H1 (cell line): Measurements from ENCODE around the gene SLC35F1. TPM values are rescaled to one million over a fixed set of nuclear protein-coding genes. Genes with fewer than 3 reads are reported as not detected.
A peak's percentile ranks its signal among the peaks of the same experiment; 100 is the strongest.

Source experiments
- CTCF ChIA-PET: fragments of 300-600 bp; sonication (Branson Sonifier 250); formaldehyde crosslinking; loops from one replicate; lab custom pipeline; 2021; ENCODE audit not compliant: partially characterized antibody; lab: Charles Lee
- POLR2A ChIA-PET: fragments of 300-600 bp; sonication (Branson Sonifier 250); formaldehyde crosslinking; loops from one replicate; lab custom pipeline; 2021; ENCODE audit warnings: inconsistent platforms; ENCODE audit not compliant: partially characterized antibody; lab: Charles Lee
- DNase-seq, 2 experiments: peaks; one replicate each; pipeline versions ENCODE4 v3.0.0 to v3.0.0-alpha.2; 2010 to 2022; ENCODE audit warnings: low spot score in 2 of 2, low read depth in 1 of 2, mixed read lengths in 1 of 2
- FAIRE-seq: peaks from 2 replicates; lab custom pipeline; 2011; peaks lifted over from hg19 to GRCh38; lab: Jason Lieb, UNC
- H2AFZ ChIP-seq: 2 replicates; pipeline ENCODE4 v1.8.1; 2012; ENCODE audit warnings: low read length, inconsistent platforms
- H2AK5ac ChIP-seq: 2 replicates; pipeline ENCODE4 v1.6.1; 2013; ENCODE audit warnings: low read depth, low read length
- H2BK120ac ChIP-seq: replicated peaks from 2 replicates; pipeline ENCODE3; 2013; ENCODE audit warnings: low read depth, low read length, inconsistent platforms
- H2BK12ac ChIP-seq: 2 replicates; pipeline ENCODE4 v1.6.1; 2013; ENCODE audit warnings: low read depth, low read length
- H2BK15ac ChIP-seq: 2 replicates; pipeline ENCODE4 v1.6.1; 2013; ENCODE audit warnings: low read length
- H2BK20ac ChIP-seq: 2 replicates; pipeline ENCODE4 v1.6.1; 2013; ENCODE audit warnings: low read length
- H2BK5ac ChIP-seq: 2 replicates; pipeline ENCODE4 v1.6.1; 2013; ENCODE audit warnings: low read depth, low read length
- H3K14ac ChIP-seq: 2 replicates; pipeline ENCODE4 v1.6.1; 2013; ENCODE audit warnings: inconsistent platforms; ENCODE audit not compliant: insufficient read length
- H3K18ac ChIP-seq: 2 replicates; pipeline ENCODE4 v1.6.1; 2013; ENCODE audit warnings: low read length; ENCODE audit errors: extremely low read depth
- H3K23ac ChIP-seq: 2 replicates; pipeline ENCODE4 v1.6.1; 2013; ENCODE audit warnings: inconsistent platforms; ENCODE audit not compliant: insufficient read length
- H3K23me2 ChIP-seq: 2 replicates; pipeline ENCODE4 v1.6.1; 2013; ENCODE audit warnings: low read depth, low read length
- H3K27ac ChIP-seq: 2 replicates; pipeline ENCODE4 v1.6.1; 2011; ENCODE audit warnings: low read depth, low read length, inconsistent platforms
- H3K27me3 ChIP-seq, 4 experiments: replicated peaks in 1 of 4; 1 replicate in 1 of 4; 2 replicates in 3 of 4; pipeline versions ENCODE4 v1.6.1 to v1.8.1; 2011 to 2013; ENCODE audit warnings: low read length in 3 of 4, mild to moderate bottlenecking in 3 of 4, inconsistent platforms in 2 of 4, mixed read lengths in 2 of 4, moderate library complexity in 1 of 4; ENCODE audit not compliant: control insufficient read depth in 3 of 4, insufficient read depth in 3 of 4; ENCODE audit errors: extremely low read depth in 1 of 4
- H3K36me3 ChIP-seq, 4 experiments: 2 replicates each; pipeline versions ENCODE4 v1.6.1 to v1.8.1; 2011 to 2013; ENCODE audit warnings: mild to moderate bottlenecking in 4 of 4, low read length in 3 of 4, moderate library complexity in 2 of 4, control low read depth in 1 of 4, inconsistent platforms in 1 of 4; ENCODE audit not compliant: insufficient read depth in 4 of 4, control insufficient read depth in 2 of 4
- H3K4ac ChIP-seq: replicated peaks from 2 replicates; pipeline ENCODE3; 2013; ENCODE audit warnings: low read length, low read depth, mixed read lengths, inconsistent platforms; ENCODE audit not compliant: insufficient read length
- H3K4me1 ChIP-seq, 4 experiments: replicated peaks in 1 of 4; 1 replicate in 1 of 4; 2 replicates in 3 of 4; pipeline versions ENCODE4 v1.6.1 to v1.8.1; 2011 to 2013; ENCODE audit warnings: low read length in 3 of 4, inconsistent platforms in 2 of 4, mixed read lengths in 1 of 4; ENCODE audit not compliant: insufficient read depth in 4 of 4, control insufficient read depth in 3 of 4
- H3K4me2 ChIP-seq, 2 experiments: 2 replicates each; pipeline versions ENCODE4 v1.6.1 to v1.8.1; 2011 to 2013; ENCODE audit warnings: low read depth in 2 of 2, low read length in 2 of 2, control low read depth in 1 of 2, inconsistent platforms in 1 of 2, mild to moderate bottlenecking in 1 of 2; ENCODE audit not compliant: insufficient read depth in 1 of 2
- H3K4me3 ChIP-seq, 4 experiments: fragments of 200-600, 300-600 bp in 1 of 4; sonication (generic), shearing (Covaris generic), sonication (Bioruptor Twin) in 1 of 4; 2 replicates each; pipeline versions ENCODE4 v1.5.1 to v1.8.1; 2011 to 2016; ENCODE audit warnings: low read length in 4 of 4, low read depth in 3 of 4, control low read depth in 2 of 4, inconsistent platforms in 2 of 4, mild to moderate bottlenecking in 2 of 4, mixed read lengths in 1 of 4, moderate library complexity in 1 of 4; ENCODE audit not compliant: insufficient read depth in 2 of 4; ENCODE audit errors: extremely low read depth in 1 of 4
- H3K56ac ChIP-seq: replicated peaks from 2 replicates; pipeline ENCODE3; 2013; ENCODE audit warnings: low read depth, mild to moderate bottlenecking, mixed read lengths, low read length, inconsistent platforms; ENCODE audit not compliant: insufficient read length
- H3K79me1 ChIP-seq: 2 replicates; pipeline ENCODE4 v1.6.1; 2013; ENCODE audit warnings: low read depth, low read length, control low read depth
- H3K79me2 ChIP-seq, 2 experiments: 2 replicates each; pipeline versions ENCODE4 v1.6.1 to v1.8.1; 2012 to 2013; ENCODE audit warnings: low read length in 2 of 2, mild to moderate bottlenecking in 2 of 2, inconsistent platforms in 1 of 2; ENCODE audit not compliant: insufficient read depth in 2 of 2, control insufficient read depth in 1 of 2
- H3K9ac ChIP-seq, 4 experiments: replicated peaks in 1 of 4; 1 replicate in 1 of 4; 2 replicates in 3 of 4; pipeline versions ENCODE4 v1.6.1 to v1.8.1; 2011 to 2013; ENCODE audit warnings: low read depth in 3 of 4, low read length in 3 of 4, control low read depth in 2 of 4, mild to moderate bottlenecking in 2 of 4, moderate library complexity in 2 of 4, inconsistent platforms in 1 of 4; ENCODE audit errors: extremely low read depth in 1 of 4
- H3K9me3 ChIP-seq, 2 experiments: 2 replicates each; pipeline versions ENCODE4 v1.6.1 to v1.8.1; 2012 to 2013; ENCODE audit warnings: mild to moderate bottlenecking in 2 of 2, moderate library complexity in 2 of 2, control low read depth in 1 of 2, inconsistent platforms in 1 of 2, low read depth in 1 of 2, low read length in 1 of 2, mixed read lengths in 1 of 2; ENCODE audit not compliant: insufficient read depth in 2 of 2
- H4K20me1 ChIP-seq, 2 experiments: replicated peaks in 1 of 2; 2 replicates each; pipeline versions ENCODE3 to v1.8.1; 2011 to 2013; ENCODE audit warnings: inconsistent platforms in 2 of 2, low read length in 2 of 2, mild to moderate bottlenecking in 1 of 2; ENCODE audit not compliant: insufficient read depth in 2 of 2, control insufficient read depth in 1 of 2
- H4K5ac ChIP-seq: 2 replicates; pipeline ENCODE4 v1.6.1; 2013; ENCODE audit warnings: low read length, low read depth, mixed read lengths, inconsistent platforms; ENCODE audit not compliant: insufficient read length
- H4K8ac ChIP-seq: 2 replicates; pipeline ENCODE4 v1.8.0; 2013; ENCODE audit warnings: mild to moderate bottlenecking, moderate library complexity, low read length, inconsistent platforms; ENCODE audit not compliant: insufficient read depth; ENCODE audit errors: extremely low read depth
- H4K91ac ChIP-seq: replicated peaks from 2 replicates; pipeline ENCODE3; 2013; ENCODE audit warnings: low read length, mixed read lengths, inconsistent platforms; ENCODE audit not compliant: insufficient read length
- SIRT6 ChIP-seq: IDR thresholded peaks from one replicate; pipeline ENCODE4 v1.7.1; 2012; ENCODE audit warnings: low read length, inconsistent platforms
- polyA plus RNA-seq, 7 experiments: library from polyadenylated mRNA; depleted of rRNA in 3 of 7; stranded (reverse) in 5 of 7; unstranded in 2 of 7; fragments of >200 nt in 5 of 7; fragments of 200-250 nt in 2 of 7; gene quantifications; 1 replicate in 5 of 7; 2 replicates in 1 of 7; 4 replicates in 1 of 7; pipeline versions ENCODE4 v1.2.1 to v1.2.3, GENCODE V29; 2011 to 2013; ENCODE audit warnings: missing spikeins in 2 of 7, mixed read lengths in 2 of 7
- total RNA-seq: library from RNA; stranded (reverse); fragmentation: NEBNext Ultra II Directional; extraction: Animal tissue kit (Norgen Biotek cat#: 25700); gene quantifications from 2 replicates; pipeline ENCODE4 v1.2.1, GENCODE V29; 2021
- TF ChIP-seq, protein P1 (sequence below): IDR thresholded peaks from 2 replicates; pipeline ENCODE4 v1.6.1; 2011; ENCODE audit warnings: low read length, improper control_type of control experiment

SLC35F1 gene
- total and polyA plus RNA-seq, 2 of the 8 experiments (the other 6 are each of a cell fraction or from before 2014, with no cell fraction given) = 7.0 to 10.0 TPM

GRCh38 chr6:118152524-118152923, 245.5 kb downstream of the SLC35F1 start:
- no peak overlapping the region for H2BK120ac ChIP-seq
- H2BK5ac ChIP-seq = no peak overlapping the region
- no peak overlapping the region for H3K27ac ChIP-seq
- no peak overlapping the region for H3K4ac ChIP-seq
- no peaks in the 10 kb centered on the region for H3K79me2 ChIP-seq
- H4K20me1 ChIP-seq = no peaks in the 10 kb centered on the region
- no peaks in the 10 kb centered on the region for H3K36me3 ChIP-seq
- no peaks in the 10 kb centered on the region for H3K4me1 ChIP-seq
- H3K56ac ChIP-seq = no peak overlapping the region
- no peak overlapping the region for H4K8ac ChIP-seq
- H2BK20ac ChIP-seq = no peak overlapping the region
- TF ChIP-seq, protein P1, sequence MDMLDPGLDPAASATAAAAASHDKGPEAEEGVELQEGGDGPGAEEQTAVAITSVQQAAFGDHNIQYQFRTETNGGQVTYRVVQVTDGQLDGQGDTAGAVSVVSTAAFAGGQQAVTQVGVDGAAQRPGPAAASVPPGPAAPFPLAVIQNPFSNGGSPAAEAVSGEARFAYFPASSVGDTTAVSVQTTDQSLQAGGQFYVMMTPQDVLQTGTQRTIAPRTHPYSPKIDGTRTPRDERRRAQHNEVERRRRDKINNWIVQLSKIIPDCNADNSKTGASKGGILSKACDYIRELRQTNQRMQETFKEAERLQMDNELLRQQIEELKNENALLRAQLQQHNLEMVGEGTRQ = 0 out of 2 replicates have a peak, but pooled peaks have one; percentile 18
- no peak for TF ChIP-seq SIRT6
- CTCF ChIA-PET = no interaction called here
- no peak overlapping the region for H4K91ac ChIP-seq
- no peaks in the 10 kb centered on the region for H3K79me1 ChIP-seq
- H3K9ac ChIP-seq = no peak overlapping the region
- H3K23ac ChIP-seq = no peak overlapping the region
- H2BK12ac ChIP-seq = no peak overlapping the region
- H3K14ac ChIP-seq = no peak overlapping the region
- POLR2A ChIA-PET = no interaction called here
- H3K23me2 ChIP-seq = no peaks in the 10 kb centered on the region
- H4K5ac ChIP-seq = no peak overlapping the region
- no peak overlapping the region for H3K4me3 ChIP-seq
- no peak overlapping the region for H3K18ac ChIP-seq
- DNase-seq (no peak), FAIRE-seq (no peak)
- no peak overlapping the region for H2AFZ ChIP-seq
- H3K9me3 ChIP-seq = no peaks in the 10 kb centered on the region
- no peak overlapping the region for H2AK5ac ChIP-seq
- H2BK15ac ChIP-seq = no peak overlapping the region
- H3K4me2 ChIP-seq = no peak overlapping the region
- peaks cover 0 to 1% (median 0%) of the 10 kb centered on the region in 4 experiments; a peak in 1 of 7 replicates for H3K27me3 ChIP-seq
